HUES6 (cell line): ENCODE data around the gene RASA1.

Experiments used
- H3K27ac ChIP-seq: 2 replicates; pipeline ENCODE4 v1.7.0; 2013; ENCODE audit warnings: low read depth, mild to moderate bottlenecking, low read length, inconsistent platforms
- H3K27me3 ChIP-seq: 2 replicates; pipeline ENCODE4 v1.6.1; 2013; ENCODE audit warnings: low read length; ENCODE audit not compliant: control insufficient read depth, insufficient read depth
- H3K36me3 ChIP-seq: 2 replicates; pipeline ENCODE4 v1.6.1; 2013; ENCODE audit warnings: low read length; ENCODE audit not compliant: control insufficient read depth, insufficient read depth
- H3K4me1 ChIP-seq: 2 replicates; pipeline ENCODE4 v1.6.1; 2013; ENCODE audit warnings: low read length; ENCODE audit not compliant: control insufficient read depth, insufficient read depth
- H3K4me3 ChIP-seq: 2 replicates; pipeline ENCODE4 v1.5.1; 2013; ENCODE audit warnings: low read depth, low read length
- H3K9ac ChIP-seq: one replicate; pipeline ENCODE4 v1.6.1; 2013; ENCODE audit warnings: mild to moderate bottlenecking, low read length
- H3K9me3 ChIP-seq: 2 replicates; pipeline ENCODE4 v1.6.1; 2013; ENCODE audit warnings: low read depth, low read length; ENCODE audit not compliant: control insufficient read depth, insufficient read depth

The RASA1 gene

DNA sequence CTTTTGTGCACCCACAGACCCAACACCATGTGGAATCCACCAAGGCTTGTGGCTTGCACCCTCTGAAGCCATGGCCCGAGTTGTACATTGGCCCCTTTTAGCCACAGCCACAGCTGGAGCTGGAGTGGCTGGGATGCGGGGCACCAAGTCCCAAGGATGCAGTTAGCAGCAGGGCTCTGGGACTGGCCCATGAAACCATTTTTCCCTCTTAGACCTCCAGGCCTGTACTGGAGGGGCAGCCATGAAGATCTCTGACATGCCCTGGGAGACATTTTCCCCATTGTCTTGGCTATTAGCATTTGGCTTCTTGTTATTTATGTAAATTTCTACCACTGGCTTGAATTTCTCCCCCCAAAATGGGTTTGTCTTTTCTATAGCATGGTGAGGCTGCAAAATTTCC, 51.8 kb downstream of the RASA1 start:
- Histone ChIP-seq H3K4me1 (no peaks in the 10 kb centered on the region; the same call in 1 of the 2 replicates), H3K4me3 (no peak overlapping the region), H3K27me3 (no peaks in the 10 kb centered on the region), H3K27ac (no peak overlapping the region), H3K9ac (no peak overlapping the region), H3K9me3 (peaks cover 28% of the 10 kb centered on the region), H3K36me3 (peaks cover 23% of the 10 kb centered on the region)

DNA sequence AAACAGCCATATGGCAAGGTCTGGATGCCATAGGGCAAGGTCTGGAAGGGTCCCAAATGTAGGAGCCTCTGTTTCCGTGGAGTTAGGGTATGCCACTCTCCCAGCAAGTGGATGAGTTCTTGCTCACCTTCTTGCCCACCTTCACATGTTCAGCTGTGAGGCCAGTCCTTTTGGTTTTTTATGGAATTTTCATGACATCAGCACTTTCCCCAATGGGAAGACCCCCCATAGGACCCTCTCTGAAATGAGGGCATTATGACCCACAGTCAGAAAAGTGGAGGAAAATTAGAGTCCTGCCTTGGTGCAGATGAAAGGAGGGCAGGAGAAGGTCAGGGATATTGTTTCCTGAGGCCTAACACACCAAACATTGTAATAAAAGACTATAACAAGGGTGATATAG, 53.9 kb downstream of the RASA1 start:
- Histone ChIP-seq H3K27ac (no peak overlapping the region), H3K36me3 (peaks cover 23% of the 10 kb centered on the region), H3K27me3 (no peaks in the 10 kb centered on the region), H3K4me3 (no peak overlapping the region), H3K9me3 (peaks cover 28% of the 10 kb centered on the region), H3K9ac (no peak overlapping the region), H3K4me1 (no peaks in the 10 kb centered on the region; the same call in 1 of the 2 replicates)

DNA sequence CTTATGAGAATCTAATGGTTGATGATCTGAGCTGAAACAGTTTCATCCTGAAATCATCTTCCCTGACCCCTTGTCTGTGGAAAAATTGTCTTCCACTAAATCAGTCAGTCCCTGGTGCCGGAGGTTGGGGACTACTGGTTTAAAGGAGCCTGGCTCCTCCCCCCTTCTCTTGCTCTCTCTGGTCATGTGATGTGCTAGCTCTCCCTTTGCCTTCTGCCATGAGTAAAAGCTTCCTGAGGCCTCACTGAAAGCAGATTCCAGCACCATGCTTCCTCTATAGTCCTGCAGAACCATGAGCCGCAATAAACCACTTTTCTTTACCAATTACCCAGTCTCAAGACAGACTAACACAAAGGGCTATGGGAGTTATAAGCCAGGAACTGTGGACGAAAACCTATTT, 54.7 kb downstream of the RASA1 start:
- Histone ChIP-seq H3K27me3 (no peaks in the 10 kb centered on the region), H3K9me3 (peaks cover 28% of the 10 kb centered on the region), H3K27ac (no peak overlapping the region), H3K4me1 (no peaks in the 10 kb centered on the region; the same call in 1 of the 2 replicates), H3K9ac (no peak overlapping the region), H3K36me3 (peaks cover 23% of the 10 kb centered on the region), H3K4me3 (no peak overlapping the region)

DNA sequence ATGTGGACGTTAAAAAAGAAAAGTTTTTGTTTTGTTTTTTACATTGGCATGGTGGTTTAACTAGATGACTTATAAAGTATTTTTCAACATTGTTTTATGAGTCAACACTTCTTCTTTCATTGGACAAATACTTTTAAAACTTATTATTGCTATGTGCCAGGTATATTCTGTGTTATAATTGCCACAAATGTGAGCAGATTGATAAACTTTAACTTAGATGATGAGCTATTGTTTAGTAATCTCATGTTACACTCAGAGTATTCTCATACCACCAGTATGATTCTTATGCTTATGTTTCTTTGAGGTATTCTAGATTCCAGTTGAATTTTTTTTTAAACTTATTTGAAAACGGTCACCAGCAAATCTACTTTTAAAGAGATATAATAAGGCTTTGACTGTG, 60.3 kb downstream of the RASA1 start:
- no peaks in the 10 kb centered on the region for H3K9me3 ChIP-seq
- H3K4me3 ChIP-seq = no peak overlapping the region
- H3K36me3 ChIP-seq = no peaks in the 10 kb centered on the region; the same call in 1 of the 2 replicates
- no peaks in the 10 kb centered on the region for H3K4me1 ChIP-seq
- H3K27ac ChIP-seq = no peak overlapping the region
- H3K9ac ChIP-seq = no peak overlapping the region
- H3K27me3 ChIP-seq = no peaks in the 10 kb centered on the region

DNA sequence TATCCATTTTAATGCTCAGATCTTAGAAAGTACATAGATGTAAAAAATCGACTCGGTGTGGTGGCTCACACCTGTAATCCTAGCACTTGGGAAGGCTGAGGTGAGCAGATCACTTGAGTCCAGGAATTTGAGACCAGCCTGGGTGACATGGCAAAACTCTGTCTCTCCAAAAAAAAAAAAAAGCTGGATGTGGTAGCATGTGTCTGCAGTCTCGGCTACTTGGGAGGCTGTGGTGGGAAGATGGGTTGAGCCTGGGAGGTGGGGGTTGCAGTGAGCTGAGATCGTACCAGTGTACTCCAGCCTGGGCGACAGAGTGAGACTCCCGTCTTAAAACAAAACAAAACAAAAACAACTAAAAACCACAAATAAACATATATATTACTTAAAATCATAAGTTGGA, 61.4 kb downstream of the RASA1 start:
- Histone ChIP-seq H3K27ac (no peak overlapping the region), H3K9me3 (no peaks in the 10 kb centered on the region), H3K27me3 (no peaks in the 10 kb centered on the region), H3K4me3 (no peak overlapping the region), H3K9ac (no peak overlapping the region), H3K4me1 (no peaks in the 10 kb centered on the region), H3K36me3 (peaks cover 5% of the 10 kb centered on the region)

DNA sequence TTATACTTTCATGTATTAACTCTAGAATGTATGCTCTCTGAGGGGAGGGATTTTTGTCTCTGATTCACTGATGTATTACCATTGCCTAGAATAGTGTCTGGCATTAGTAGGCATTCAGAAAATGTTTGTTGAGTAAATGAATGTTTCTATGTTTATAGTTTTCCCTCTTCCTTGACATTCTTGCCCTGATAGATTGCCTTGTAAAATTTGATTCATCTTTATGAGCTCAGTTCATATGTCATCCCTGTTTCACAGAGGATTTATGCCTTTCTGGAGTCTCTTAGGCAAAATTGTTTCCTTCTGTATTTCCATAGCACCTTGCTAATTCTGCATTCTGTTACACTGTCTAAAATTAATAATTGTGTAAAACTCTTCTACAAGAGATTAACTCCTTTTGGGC, 72.3 kb downstream of the RASA1 start:
- H3K36me3 ChIP-seq = peaks cover 22% of the 10 kb centered on the region
- H3K27me3 ChIP-seq = no peaks in the 10 kb centered on the region
- H3K27ac ChIP-seq = no peak overlapping the region
- H3K4me3 ChIP-seq = no peak overlapping the region
- no peak overlapping the region for H3K9ac ChIP-seq
- no peaks in the 10 kb centered on the region for H3K4me1 ChIP-seq
- no peaks in the 10 kb centered on the region for H3K9me3 ChIP-seq

DNA sequence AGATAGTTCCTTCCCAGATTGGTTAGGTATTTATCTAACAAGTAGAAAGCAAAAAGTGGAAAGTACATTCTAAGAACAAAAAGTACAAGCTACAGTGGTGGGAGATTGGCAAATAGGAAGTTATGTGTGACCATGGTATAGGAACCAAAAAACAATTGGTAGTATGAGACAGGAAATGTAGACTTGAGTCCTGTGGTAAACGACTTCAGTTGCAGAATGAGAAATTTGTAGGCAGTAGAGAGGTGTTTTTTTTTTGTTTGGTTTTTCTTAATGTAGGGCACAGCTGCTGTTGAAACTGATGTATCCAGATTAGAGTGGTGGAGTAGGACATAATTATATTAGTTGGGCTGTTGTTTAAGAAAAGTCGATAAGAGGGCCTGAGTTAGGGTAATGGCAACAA, 73.0 kb downstream of the RASA1 start:
- Histone ChIP-seq H3K4me3 (no peak overlapping the region), H3K36me3 (peaks cover 22% of the 10 kb centered on the region), H3K4me1 (no peaks in the 10 kb centered on the region), H3K9me3 (no peaks in the 10 kb centered on the region), H3K9ac (no peak overlapping the region), H3K27ac (no peak overlapping the region), H3K27me3 (no peaks in the 10 kb centered on the region)

DNA sequence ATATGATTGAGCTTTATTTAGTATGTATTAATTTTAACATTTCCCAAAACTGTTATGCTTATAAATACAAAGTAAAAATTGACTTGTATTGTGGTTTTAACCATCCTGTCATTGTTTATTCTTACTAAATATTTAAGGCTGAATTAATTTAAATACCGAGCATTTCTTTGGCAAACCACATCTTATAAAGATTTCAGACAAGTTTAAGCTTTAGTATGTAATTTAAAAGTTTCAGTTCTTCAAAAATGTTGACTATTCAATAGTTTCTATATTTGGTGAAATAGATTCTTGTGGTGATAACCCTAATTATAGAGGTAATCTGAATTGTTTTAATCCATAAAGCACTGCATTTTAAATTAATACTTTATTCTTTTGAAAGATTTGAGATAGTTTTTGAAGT, 79.6 kb downstream of the RASA1 start:
- no peak overlapping the region for H3K4me3 ChIP-seq
- no peak overlapping the region for H3K27ac ChIP-seq
- H3K36me3 ChIP-seq = peaks cover 23% of the 10 kb centered on the region
- no peaks in the 10 kb centered on the region for H3K4me1 ChIP-seq
- no peaks in the 10 kb centered on the region for H3K9me3 ChIP-seq
- no peak overlapping the region for H3K9ac ChIP-seq
- no peaks in the 10 kb centered on the region for H3K27me3 ChIP-seq

DNA sequence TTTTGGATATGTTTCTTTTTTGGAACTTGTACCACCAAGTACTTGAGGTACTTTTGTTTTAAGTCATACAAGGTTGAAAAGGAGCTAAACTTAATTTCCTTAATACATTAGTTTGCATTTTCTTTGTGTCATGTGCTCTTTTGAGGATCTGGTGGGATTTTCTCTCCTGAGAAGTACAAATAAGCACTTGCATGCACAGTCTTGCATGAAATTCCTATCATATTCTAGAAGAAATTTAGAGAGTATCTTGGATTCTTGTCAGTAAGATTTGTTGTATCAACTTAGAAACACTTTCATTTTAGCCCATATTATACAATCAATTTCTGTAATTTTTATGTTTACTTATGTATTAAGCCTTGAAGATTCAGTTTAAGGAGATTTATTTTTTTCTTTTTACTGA, 80.2 kb downstream of the RASA1 start:
- H3K9ac ChIP-seq = no peak overlapping the region
- H3K9me3 ChIP-seq = no peaks in the 10 kb centered on the region
- H3K36me3 ChIP-seq = peaks cover 20% of the 10 kb centered on the region
- H3K27me3 ChIP-seq = no peaks in the 10 kb centered on the region
- no peaks in the 10 kb centered on the region for H3K4me1 ChIP-seq
- no peak overlapping the region for H3K27ac ChIP-seq
- H3K4me3 ChIP-seq = no peak overlapping the region

DNA sequence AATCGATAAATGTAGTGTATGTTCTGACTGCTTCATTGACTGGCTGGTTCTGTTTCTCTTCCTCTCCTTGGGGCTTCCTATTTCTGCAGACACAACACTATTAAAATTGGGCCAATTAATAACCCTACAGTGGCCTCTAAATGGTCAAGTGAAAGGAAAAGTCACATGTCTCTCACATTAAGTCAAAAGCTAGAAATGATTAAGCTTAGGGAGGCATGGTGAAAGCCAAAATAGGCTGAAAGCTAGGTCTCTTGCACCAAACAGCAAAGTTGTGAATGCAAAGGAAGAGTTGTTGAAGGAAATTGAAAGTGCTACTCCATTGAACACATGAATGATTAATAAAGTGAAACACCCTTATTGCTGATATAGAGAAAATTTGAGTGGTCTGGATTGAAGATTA, 86.8 kb downstream of the RASA1 start:
- Histone ChIP-seq H3K36me3 (peaks cover 14% of the 10 kb centered on the region), H3K9ac (no peak overlapping the region), H3K27ac (no peak overlapping the region)

DNA sequence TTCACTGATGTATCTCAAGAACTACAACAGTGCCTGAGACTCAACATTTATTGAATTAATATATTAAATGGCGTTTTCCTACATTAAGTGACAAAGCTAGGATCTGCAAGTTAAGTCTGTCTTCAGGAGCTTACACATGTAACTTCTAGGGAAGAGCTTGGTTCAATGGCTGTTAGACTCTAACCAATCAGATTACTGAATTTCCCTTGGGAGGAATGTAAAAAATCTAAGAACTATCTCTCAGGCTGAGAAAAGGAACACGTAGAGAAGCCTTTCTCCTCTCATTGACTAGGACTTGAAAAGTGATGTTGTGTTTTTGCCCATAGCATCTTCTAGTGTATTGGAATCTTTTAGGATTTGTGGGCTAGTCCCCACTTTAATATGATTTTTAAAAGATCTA, 91.4 kb downstream of the RASA1 start:
- Histone ChIP-seq H3K36me3 (peaks cover 14% of the 10 kb centered on the region), H3K4me1 (peaks cover 3% of the 10 kb centered on the region; the same call in 1 of the 2 replicates), H3K9ac (no peak overlapping the region), H3K9me3 (no peaks in the 10 kb centered on the region), H3K27ac (no peak overlapping the region), H3K4me3 (no peak overlapping the region), H3K27me3 (no peaks in the 10 kb centered on the region)

More for the DNA sequence above, 86.8 kb downstream of the RASA1 start:
- Histone ChIP-seq H3K4me3 (no peak overlapping the region), H3K27me3 (no peaks in the 10 kb centered on the region), H3K9me3 (no peaks in the 10 kb centered on the region), H3K4me1 (no peaks in the 10 kb centered on the region)

DNA sequence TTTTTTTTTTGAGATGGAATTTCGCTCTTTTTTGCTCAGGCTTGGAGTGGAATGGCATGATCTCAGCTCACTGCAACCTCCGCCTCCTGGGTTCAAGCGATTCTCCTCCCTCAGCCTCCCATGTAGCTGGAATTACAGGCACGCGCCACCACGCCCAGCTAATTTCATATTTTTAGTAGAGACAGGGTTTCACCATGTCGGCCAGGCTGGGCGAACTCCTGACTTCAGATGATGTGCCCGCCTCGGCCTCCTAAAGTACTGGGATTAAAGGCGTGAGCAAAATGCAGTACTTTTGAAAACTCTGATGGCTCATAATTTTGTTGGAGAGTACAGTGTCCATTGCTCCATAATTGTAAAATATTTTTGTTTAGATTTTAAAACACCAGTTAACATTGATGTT, 92.4 kb downstream of the RASA1 start:
- no peak overlapping the region for H3K27ac ChIP-seq
- H3K36me3 ChIP-seq = peaks cover 7% of the 10 kb centered on the region; the same call in 1 of the 2 replicates
- no peak overlapping the region for H3K9ac ChIP-seq
- peaks cover 11% of the 10 kb centered on the region; the same call in 1 of the 2 replicates for H3K4me1 ChIP-seq
- no peaks in the 10 kb centered on the region for H3K9me3 ChIP-seq
- no peaks in the 10 kb centered on the region for H3K27me3 ChIP-seq
- H3K4me3 ChIP-seq = no peak overlapping the region
